Heart right ventricle (tissue), 16 donors: ENCODE measurements around the gene FLT4. TPM values are rescaled to one million over a fixed set of nuclear protein-coding genes. Genes with fewer than 3 reads are reported as not detected.

Source experiments
- ATAC-seq, 8 donors: fragments of 200-7000 bp; cut with Tn5 transposase; one replicate each; pipeline ENCODE4 v1.9.1; 2020; ENCODE audit warnings: mild to moderate bottlenecking in 8 of 8, moderate library complexity in 8 of 8, moderate number of reproducible peaks in 1 of 8
- DNase-seq, 2 donors: peaks; one replicate each; pipeline ENCODE4 v3.0.0-alpha.2; 2020
- H3K27ac ChIP-seq, 10 donors: fragments of 200-600 bp; sonication (generic) in 2 of 10; one replicate each; pipeline versions ENCODE4 v1.5.0 to v1.8.0; 2020 to 2022; ENCODE audit warnings: mild to moderate bottlenecking in 3 of 10
- H3K27me3 ChIP-seq, 7 donors: fragments of 200-600 bp; one replicate each; pipeline ENCODE4 v1.8.0; 2021 to 2022; ENCODE audit warnings: mild to moderate bottlenecking in 2 of 7
- H3K36me3 ChIP-seq, 9 donors: fragments of 200-600 bp; sonication (generic) in 1 of 9; one replicate each; pipeline versions ENCODE4 v1.5.0 to v1.8.0; 2020 to 2022; ENCODE audit warnings: mild to moderate bottlenecking in 2 of 9
- H3K4me1 ChIP-seq, 9 donors: fragments of 200-600 bp; sonication (generic) in 1 of 9; one replicate each; pipeline versions ENCODE4 v1.5.0 to v1.8.0; 2020 to 2022; ENCODE audit warnings: mild to moderate bottlenecking in 4 of 9
- H3K4me3 ChIP-seq, 10 donors: fragments of 200-600 bp; sonication (generic) in 2 of 10; one replicate each; pipeline versions ENCODE4 v1.5.0 to v1.8.0; 2020 to 2022; ENCODE audit warnings: mild to moderate bottlenecking in 7 of 10, moderate library complexity in 2 of 10
- H3K9me3 ChIP-seq, 11 donors: fragments of 200-600 bp in 10 of 11; sonication (generic) in 2 of 11; one replicate each; pipeline versions ENCODE4 v1.5.0 to v1.8.0; 2013 to 2022; ENCODE audit warnings: mild to moderate bottlenecking in 2 of 11, control low read depth in 1 of 11, moderate library complexity in 1 of 11
- CTCF ChIP-seq, 9 donors: fragments of 200-600 bp; sonication (generic) in 2 of 9; IDR thresholded peaks; one replicate each; pipeline versions ENCODE4 v1.5.0 to v1.8.0; 2021 to 2022; ENCODE audit warnings: antibody characterized with exemption in 9 of 9, mild to moderate bottlenecking in 5 of 9, moderate library complexity in 1 of 9
- WGBS, 2 donors: extraction: QIAGEN DNeasy Blood & Tissue Kit; methylation state at CpG; one replicate each; pipeline ENCODE4 v1.1.7; 2013; ENCODE audit warnings: inconsistent platforms in 1 of 2; 5-methylcytosine and 5-hydroxymethylcytosine counted together
- intact Hi-C, 10 donors: fragments of 100-400 bp; cut with DNase I; formaldehyde crosslinking; loops; one replicate each; pipeline versions ENCODE4 v1.11.1 to v1.14.2; 2022
- polyA plus RNA-seq, 2 donors: library from polyadenylated mRNA; stranded (reverse); fragments of 200-250 nt; gene quantifications; one replicate each; pipeline ENCODE4 v1.2.3, GENCODE V29; 2013
- total RNA-seq, 10 donors: library from RNA; stranded (reverse); fragmentation: NEBNext Ultra II Directional in 3 of 10; extraction: Animal tissue kit (Norgen Biotek cat#: 25700) in 3 of 10; gene quantifications; one replicate each; pipeline versions ENCODE4 v1.2.1 to v1.2.4, GENCODE V29; 2021 to 2023
- donor health status: Arrhythmogenic right ventricular cardiomyopathy.
- donor health status: ischemic (EF 13 %, LVEDD 7.1; RV severe dilation, severe dysfunction).
- donor health status: healthy with polysubstance abuse.
- donor health status: DM: no; HTN: yes; CAD: no.
- donor health status: DM: no; HTN: no; CAD: no.
- donor health status: ischemic (EF 25% LVEDD 6.9; RV normal size, moderate dysfunction).
- donor health status: ischemic (EF 25% LVEDD 5.7; RV mildly dilated, moderate dysfunction).
- donor health status: healthy.
- donor health status: DM: yes; HTN: yes; CAD: no.
- donor health status: Ischemic cardiomyopathy.
- donor health status: ischemic (EF 35%, LVEDD 5.7; RV mildly dilated, moderate dysfunction).
- donor health status: nonischemic (EF 11% LVEDD 7.7; RV severe dilation, severe dysfunction).
- donor health status: DM: yes; HTN: yes; CAD: no.
- donor health status: PGD.
- donor health status: ischemic (EF 29% LVEDD 5.4; RV normal size, mild dysfunction).
- donor health status: nonischemic (EF 23%, LVEDD 6.1; RV moderate dilation, normal function).

The FLT4 gene
- total and polyA plus RNA-seq, 12 donors = 3.8 to 10.8 (median 6.3) TPM

GRCh38 chr5:180591311-180591887, 58.0 kb downstream of the FLT4 start, which contains the start of gene SCGB3A1:
Gene SCGB3A1, minus strand, starts transcription at chr5:180591499. Its CDS starts 37 bp downstream, at chr5:180591462.
- ATAC-seq (peak in 4 of 8 donors; percentile 36 to 46 (median 42)), DNase-seq (no peak)
- Histone ChIP-seq H3K9me3 (no peaks in the 10 kb centered on the region), H3K27ac (no peak within 1 kb of the TSS), H3K36me3 (no peaks in the 10 kb centered on the region), H3K27me3 (peaks cover 9 to 60% (median 37%) of the 10 kb centered on the region in 7 donors), H3K4me3 (peak within 1 kb of the TSS; percentile 18 to 55 (median 38)), H3K4me1 (peaks cover 0 to 23% (median 18%) of the 10 kb centered on the region in 9 donors)
- intact Hi-C loops = no loop called here
- WGBS, 2 donors = 4 to 6% methylated on average over 51 to 60 of the region's 60 CpGs
- TF ChIP-seq CTCF (IDR thresholded peaks at IDR 0.05) = no peak

- ATAC-seq (peak in 6 of 8 donors; percentile 12 to 44 (median 28)), DNase-seq (no peak)
- Histone ChIP-seq H3K9me3 (peaks cover 0 to 5% (median 0%) of the 10 kb centered on the region in 11 donors), H3K36me3 (no peaks in the 10 kb centered on the region), H3K27me3 (peaks cover 9 to 60% (median 37%) of the 10 kb centered on the region in 7 donors), H3K27ac (no peak overlapping the region), H3K4me3 (peak overlapping the region; percentile 18 to 55 (median 38)), H3K4me1 (peaks cover 0 to 23% (median 18%) of the 10 kb centered on the region in 9 donors)
- TF ChIP-seq CTCF (IDR thresholded peaks at IDR 0.05) = peak in 2 of 9 donors; percentile 25 to 31
- intact Hi-C loops = no loop called here
- WGBS, 2 donors = 1% methylated on average over 59 to 63 of the region's 63 CpGs
Measured at GRCh38 chr5:180590543-180591310, 58.7 kb downstream of the FLT4 start.

- intact Hi-C loops = no loop called here
- DNase-seq = no peak
- Histone ChIP-seq H3K4me1 (peaks cover 0 to 23% (median 18%) of the 10 kb centered on the region in 9 donors), H3K27ac (no peak overlapping the region), H3K27me3 (peaks cover 9 to 60% (median 37%) of the 10 kb centered on the region in 7 donors), H3K4me3 (peak overlapping the region in 9 of 10 donors; percentile 23 to 55 (median 39)), H3K36me3 (no peaks in the 10 kb centered on the region), H3K9me3 (peaks cover 0 to 12% (median 0%) of the 10 kb centered on the region in 11 donors)
- no peak for TF ChIP-seq CTCF (IDR thresholded peaks at IDR 0.05)
- WGBS, 2 donors = 3 to 4% methylated on average over 44 of the region's 44 CpGs
- peak in 7 of 8 donors; percentile 42 to 74 (median 50) for ATAC-seq
Measured at GRCh38 chr5:180589771-180590542, 59.4 kb downstream of the FLT4 start.

- Histone ChIP-seq H3K36me3 (no peaks in the 10 kb centered on the region), H3K4me3 (no peak overlapping the region), H3K4me1 (peaks cover 0 to 23% (median 18%) of the 10 kb centered on the region in 9 donors), H3K27ac (no peak overlapping the region), H3K27me3 (peaks cover 9 to 44% (median 28%) of the 10 kb centered on the region in 7 donors), H3K9me3 (peaks cover 0 to 35% (median 0%) of the 10 kb centered on the region in 11 donors)
- WGBS, 2 donors = 81 to 93% methylated on average over 10 of the region's 10 CpGs
- DNase-seq (no peak), ATAC-seq (no peak)
- intact Hi-C loops = no loop called here
- TF ChIP-seq CTCF (IDR thresholded peaks at IDR 0.05) = no peak
Measured at GRCh38 chr5:180586870-180587269, 62.5 kb downstream of the FLT4 start.
